SU-DHL-6 (cell line): Measurements from ENCODE around the gene FAM78B.

Experiments
- H2AFZ ChIP-seq: fragments of 200-600 bp; sonication (generic); 2 replicates; pipeline ENCODE4 v1.6.1; 2014; ENCODE audit warnings: low read depth, mild to moderate bottlenecking, moderate library complexity, mixed read lengths, antibody characterized with exemption, low read length; ENCODE audit not compliant: severe bottlenecking
- H3F3A ChIP-seq: fragments of 200-600 bp; shearing (Covaris generic); 2 replicates; pipeline ENCODE4 v1.6.0; 2016; ENCODE audit warnings: antibody characterized with exemption, mild to moderate bottlenecking; ENCODE audit not compliant: insufficient read depth
- H3K27ac ChIP-seq: fragments of 200-600 bp; sonication (generic); 2 replicates; pipeline ENCODE4 v1.5.1; 2016; ENCODE audit warnings: low read depth, mild to moderate bottlenecking, low read length, moderate library complexity, mixed read lengths
- H3K27me3 ChIP-seq: fragments of 200-600 bp; sonication (generic), shearing (Covaris generic); 2 replicates; pipeline ENCODE4 v1.6.0; 2014; ENCODE audit warnings: mild to moderate bottlenecking, low read length
- H3K36me3 ChIP-seq: fragments of 200-600 bp; sonication (generic); 2 replicates; pipeline ENCODE4 v1.6.1; 2014; ENCODE audit warnings: mild to moderate bottlenecking, low read length, mixed read lengths
- H3K4me2 ChIP-seq: fragments of 300-600, 200-600 bp; shearing (Covaris generic), sonication (generic); 2 replicates; pipeline ENCODE4 v1.6.0; 2014; ENCODE audit warnings: low read length, low read depth, mild to moderate bottlenecking; ENCODE audit not compliant: poor library complexity, severe bottlenecking
- H3K4me3 ChIP-seq: fragments of 200-600 bp; sonication (generic); 2 replicates; pipeline ENCODE4 v1.5.1; 2014; ENCODE audit warnings: antibody characterized with exemption, low read length, mild to moderate bottlenecking, mixed read lengths; ENCODE audit not compliant: insufficient read depth, poor library complexity, severe bottlenecking
- H3K79me2 ChIP-seq: fragments of 200-600 bp; sonication (generic); 2 replicates; pipeline ENCODE4 v1.6.1; 2014; ENCODE audit warnings: mild to moderate bottlenecking, low read length, moderate library complexity; ENCODE audit not compliant: insufficient read depth
- H3K9ac ChIP-seq: fragments of 200-600 bp; sonication (generic); 2 replicates; pipeline ENCODE4 v1.7.0; 2014; ENCODE audit warnings: mild to moderate bottlenecking, low read length
- H3K9me2 ChIP-seq: fragments of 200-600 bp; sonication (generic); replicated peaks from 2 replicates; pipeline ENCODE4 v1.6.1; 2014; ENCODE audit warnings: low read length; ENCODE audit not compliant: insufficient read depth
- H3K9me3 ChIP-seq: fragments of 200-600 bp; sonication (generic); 2 replicates; pipeline ENCODE4 v1.6.1; 2014; ENCODE audit warnings: low read length, mixed read lengths; ENCODE audit not compliant: insufficient read depth
- H4K20me1 ChIP-seq: fragments of 200-600 bp; sonication (generic); 2 replicates; pipeline ENCODE4 v1.6.1; 2014; ENCODE audit warnings: low read depth, mild to moderate bottlenecking, antibody characterized with exemption, low read length, moderate library complexity, mixed read lengths
- EZH2phosphoT487 ChIP-seq: fragments of 200-600 bp; sonication (generic), shearing (Covaris generic); conservative IDR thresholded peaks from 2 replicates; pipeline ENCODE4 v1.6.1; 2018; ENCODE audit warnings: mild to moderate bottlenecking, antibody characterized with exemption, low read length, moderate library complexity, mixed read lengths
- TF ChIP-seq, protein P1 (sequence below): fragments of 200-600 bp; sonication (generic); IDR thresholded peaks from one replicate; pipeline ENCODE4 v1.5.1; 2017; ENCODE audit warnings: antibody characterized with exemption, mild to moderate bottlenecking, low read length, moderate library complexity; ENCODE audit not compliant: insufficient read depth, poor library complexity, severe bottlenecking

The FAM78B gene

DNA sequence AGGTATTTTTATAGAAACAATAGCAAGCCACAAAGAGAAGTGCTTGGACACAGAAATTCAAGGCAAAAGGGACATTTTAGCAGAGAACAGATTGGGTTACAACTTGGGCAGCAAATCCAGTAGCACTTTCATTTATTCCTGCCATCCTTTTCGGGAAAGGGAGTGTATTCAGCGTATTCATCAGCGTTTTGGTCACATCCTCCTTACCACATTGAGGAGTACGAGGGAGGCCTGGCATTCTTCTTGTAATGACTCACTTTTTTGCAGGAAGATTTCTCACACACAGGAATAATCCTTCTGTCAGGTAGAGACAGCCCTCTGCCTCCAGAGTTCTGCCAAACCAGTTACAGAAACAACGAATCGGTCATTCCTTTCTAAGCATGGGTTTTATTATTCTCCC lies 18.1 kb upstream of the FAM78B start:
- Histone ChIP-seq H3K36me3 (no peaks in the 10 kb centered on the region), H4K20me1 (no peaks in the 10 kb centered on the region), H3K4me3 (no peak overlapping the region), H3K9ac (no peak overlapping the region), H3K27ac (no peak overlapping the region), H3K79me2 (no peaks in the 10 kb centered on the region), H3F3A (no peaks in the 10 kb centered on the region), H3K9me2 (no peaks in the 10 kb centered on the region), H2AFZ (no peak overlapping the region), H3K4me2 (no peak overlapping the region), H3K27me3 (no peaks in the 10 kb centered on the region), H3K9me3 (no peaks in the 10 kb centered on the region)
- TF ChIP-seq, protein P1, sequence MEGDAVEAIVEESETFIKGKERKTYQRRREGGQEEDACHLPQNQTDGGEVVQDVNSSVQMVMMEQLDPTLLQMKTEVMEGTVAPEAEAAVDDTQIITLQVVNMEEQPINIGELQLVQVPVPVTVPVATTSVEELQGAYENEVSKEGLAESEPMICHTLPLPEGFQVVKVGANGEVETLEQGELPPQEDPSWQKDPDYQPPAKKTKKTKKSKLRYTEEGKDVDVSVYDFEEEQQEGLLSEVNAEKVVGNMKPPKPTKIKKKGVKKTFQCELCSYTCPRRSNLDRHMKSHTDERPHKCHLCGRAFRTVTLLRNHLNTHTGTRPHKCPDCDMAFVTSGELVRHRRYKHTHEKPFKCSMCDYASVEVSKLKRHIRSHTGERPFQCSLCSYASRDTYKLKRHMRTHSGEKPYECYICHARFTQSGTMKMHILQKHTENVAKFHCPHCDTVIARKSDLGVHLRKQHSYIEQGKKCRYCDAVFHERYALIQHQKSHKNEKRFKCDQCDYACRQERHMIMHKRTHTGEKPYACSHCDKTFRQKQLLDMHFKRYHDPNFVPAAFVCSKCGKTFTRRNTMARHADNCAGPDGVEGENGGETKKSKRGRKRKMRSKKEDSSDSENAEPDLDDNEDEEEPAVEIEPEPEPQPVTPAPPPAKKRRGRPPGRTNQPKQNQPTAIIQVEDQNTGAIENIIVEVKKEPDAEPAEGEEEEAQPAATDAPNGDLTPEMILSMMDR: no peak
- no peak for TF ChIP-seq EZH2phosphoT487

DNA sequence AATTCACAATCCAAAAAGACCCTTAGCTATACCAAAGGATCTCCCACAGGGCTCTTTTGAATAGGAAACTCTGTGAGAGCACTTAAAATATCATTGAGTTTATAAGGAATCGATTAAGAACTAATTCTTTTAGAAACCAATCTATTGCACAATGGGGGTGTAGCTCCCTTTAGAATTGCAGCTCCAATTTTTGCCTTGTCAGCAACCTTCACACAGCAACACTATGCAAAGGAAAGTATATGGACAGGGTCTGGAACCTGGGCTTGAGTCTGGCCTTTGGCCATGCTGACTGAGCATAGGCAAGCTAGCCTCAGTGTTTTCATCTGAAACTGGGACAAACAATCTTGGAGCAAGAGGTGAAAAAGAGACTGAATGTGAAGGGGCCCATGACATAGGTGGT lies 17.2 kb upstream of the FAM78B start:
- H3K9me2 ChIP-seq: no peaks in the 10 kb centered on the region
- H3K9me3 ChIP-seq: no peaks in the 10 kb centered on the region
- TF ChIP-seq, protein P1: no peak
- TF ChIP-seq EZH2phosphoT487: no peak
- H3K79me2 ChIP-seq: no peaks in the 10 kb centered on the region
- H3K9ac ChIP-seq: no peak overlapping the region
- H3F3A ChIP-seq: no peaks in the 10 kb centered on the region
- H2AFZ ChIP-seq: no peak overlapping the region
- H3K4me2 ChIP-seq: no peak overlapping the region
- H3K36me3 ChIP-seq: no peaks in the 10 kb centered on the region
- no peaks in the 10 kb centered on the region for H4K20me1 ChIP-seq
- H3K27ac ChIP-seq: no peak overlapping the region
- no peak overlapping the region for H3K4me3 ChIP-seq
- H3K27me3 ChIP-seq: no peaks in the 10 kb centered on the region

DNA sequence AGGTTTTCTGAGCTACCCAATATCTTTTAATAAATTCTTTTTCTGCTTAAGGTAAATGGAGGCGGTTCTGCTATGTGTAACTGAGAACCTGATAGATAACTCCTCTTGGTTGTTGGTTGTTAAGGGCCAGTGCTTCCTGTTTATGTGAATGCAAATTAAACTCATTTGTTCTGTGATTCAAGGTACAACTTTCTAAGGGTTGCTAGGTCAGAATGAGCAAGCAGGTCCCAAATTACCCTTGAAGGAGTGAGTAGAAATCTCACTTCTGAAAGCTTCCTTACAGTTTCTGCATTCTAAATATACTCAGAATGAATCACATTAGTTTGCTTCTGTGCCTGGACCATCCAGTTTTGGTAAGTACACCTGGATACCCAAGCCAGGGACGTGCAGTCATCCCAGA lies 15.5 kb upstream of the FAM78B start:
- TF ChIP-seq, protein P1: no peak
- TF ChIP-seq EZH2phosphoT487: no peak
- Histone ChIP-seq H3K4me3 (no peak overlapping the region), H3K9me3 (no peaks in the 10 kb centered on the region), H4K20me1 (no peaks in the 10 kb centered on the region), H3K79me2 (no peaks in the 10 kb centered on the region), H3K36me3 (no peaks in the 10 kb centered on the region), H3K27ac (no peak overlapping the region), H3K4me2 (no peak overlapping the region), H3F3A (no peaks in the 10 kb centered on the region), H2AFZ (no peak overlapping the region), H3K27me3 (no peaks in the 10 kb centered on the region), H3K9ac (no peak overlapping the region), H3K9me2 (no peaks in the 10 kb centered on the region)
